ENCODE results near the gene DOC2B.
"Not testable (repeated sequence)": the region's sequence is repeated elsewhere in the genome, so short reads cannot be mapped to it uniquely, and the experiment has no call there.

Gene DOC2B

DNA sequence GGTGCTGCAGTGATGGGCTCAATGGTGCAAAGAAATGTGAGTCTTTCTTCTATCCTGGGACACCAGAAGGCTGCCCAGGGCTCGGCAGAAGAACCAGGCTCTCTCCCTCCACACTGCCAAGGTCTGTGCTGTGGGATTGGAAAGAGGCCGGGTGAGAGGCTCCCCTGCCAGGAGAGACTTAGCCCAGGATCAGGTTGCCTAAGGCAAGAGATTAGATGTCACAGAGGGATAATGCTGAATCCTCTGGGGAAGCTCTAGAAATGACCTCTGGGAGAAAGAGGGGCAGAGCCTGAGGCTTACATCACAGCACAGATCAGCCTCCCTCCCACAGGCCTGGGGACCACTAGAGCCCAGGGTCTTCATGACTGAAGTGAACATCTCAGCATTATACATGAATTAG, 5.7 kb upstream of the DOC2B start:
- DNase-seq, result no peak

DNA sequence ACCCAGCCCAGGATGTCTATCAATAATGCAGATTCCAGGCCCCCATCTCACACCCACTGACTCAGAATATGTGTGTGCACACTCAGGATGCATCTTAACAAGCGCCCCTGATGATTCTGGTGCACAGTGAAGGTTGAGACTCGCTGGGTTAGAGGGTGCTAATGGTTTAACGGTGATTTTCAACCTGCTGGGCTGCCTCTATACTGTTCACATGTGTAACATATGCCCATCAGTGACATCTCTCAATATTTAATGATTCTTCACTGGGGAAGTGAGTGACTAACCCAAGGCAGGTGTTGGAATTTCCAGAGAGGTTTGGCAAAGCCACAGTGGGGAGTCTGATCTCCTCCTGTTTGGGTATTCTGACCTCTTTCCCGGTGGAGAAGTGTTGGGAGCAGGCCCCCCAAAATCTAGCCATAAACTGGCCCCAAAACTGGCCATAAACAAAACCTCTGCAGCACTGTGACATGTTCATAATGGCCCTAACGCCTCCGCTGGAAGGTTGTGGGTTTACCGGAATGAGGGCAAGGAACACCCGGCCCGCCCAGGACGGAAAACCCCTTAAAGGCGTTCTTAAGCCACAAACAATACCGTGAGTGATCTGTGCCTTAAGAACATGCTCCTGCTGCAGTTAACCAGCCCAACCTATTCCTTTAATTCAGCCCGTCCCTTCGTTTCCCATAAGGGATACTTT, 4.1 kb upstream of the DOC2B start:
- no peak for DNase-seq

DNA sequence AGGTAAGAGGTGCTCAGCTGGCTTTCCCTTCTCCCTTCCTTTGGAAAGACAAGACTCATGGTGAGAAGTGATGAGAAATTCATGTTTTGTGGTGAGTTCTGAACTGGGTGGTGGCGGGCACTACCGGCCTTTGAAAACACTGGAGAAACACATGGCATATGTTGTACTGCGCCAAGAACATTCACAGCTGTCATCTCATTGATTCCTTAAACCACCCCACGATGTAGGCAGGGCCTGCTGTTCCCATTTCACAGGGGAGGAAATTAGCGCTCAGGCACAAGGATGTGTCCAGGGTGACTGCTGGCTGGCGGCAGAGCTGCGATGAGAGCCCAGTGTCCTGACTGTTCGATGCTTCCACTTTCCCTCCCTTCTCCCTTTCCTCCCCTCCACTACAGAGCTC, 1.6 kb upstream of the DOC2B start:
- DNase-seq, result no peak

DNA sequence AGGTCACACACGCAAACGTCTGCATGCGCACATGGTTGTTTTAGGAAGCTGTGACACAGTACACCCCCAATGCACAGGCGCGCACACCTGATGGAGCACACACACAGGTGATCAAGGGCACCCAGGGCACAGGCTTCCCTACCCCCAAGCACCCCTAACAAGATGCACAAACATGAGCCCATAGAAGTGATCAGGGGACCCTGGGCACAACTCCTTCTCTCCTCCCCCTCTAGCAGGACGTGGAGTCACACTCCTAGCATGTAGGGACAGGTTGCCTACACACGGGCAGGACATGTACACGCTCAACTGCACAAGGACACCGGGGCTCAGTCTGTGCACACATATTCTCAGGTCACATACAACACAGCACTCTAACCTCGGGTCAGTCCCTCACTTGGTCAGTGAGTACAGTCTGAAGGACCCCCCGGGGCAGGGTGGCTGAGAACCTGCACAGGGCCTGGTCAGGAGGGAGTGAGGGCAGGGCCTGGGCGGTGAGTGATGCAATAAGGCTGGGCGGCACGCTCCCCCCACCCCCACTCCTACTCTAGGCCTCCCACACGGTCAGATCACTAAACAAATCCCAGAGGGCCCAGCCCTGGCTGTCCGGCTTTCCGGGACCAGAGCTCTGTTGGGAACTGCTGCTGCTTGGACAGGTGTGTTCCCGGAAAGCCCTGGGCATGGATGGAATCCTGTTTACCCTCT, 751 bp upstream of the DOC2B start:
- DNase-seq, result no peak

DNA sequence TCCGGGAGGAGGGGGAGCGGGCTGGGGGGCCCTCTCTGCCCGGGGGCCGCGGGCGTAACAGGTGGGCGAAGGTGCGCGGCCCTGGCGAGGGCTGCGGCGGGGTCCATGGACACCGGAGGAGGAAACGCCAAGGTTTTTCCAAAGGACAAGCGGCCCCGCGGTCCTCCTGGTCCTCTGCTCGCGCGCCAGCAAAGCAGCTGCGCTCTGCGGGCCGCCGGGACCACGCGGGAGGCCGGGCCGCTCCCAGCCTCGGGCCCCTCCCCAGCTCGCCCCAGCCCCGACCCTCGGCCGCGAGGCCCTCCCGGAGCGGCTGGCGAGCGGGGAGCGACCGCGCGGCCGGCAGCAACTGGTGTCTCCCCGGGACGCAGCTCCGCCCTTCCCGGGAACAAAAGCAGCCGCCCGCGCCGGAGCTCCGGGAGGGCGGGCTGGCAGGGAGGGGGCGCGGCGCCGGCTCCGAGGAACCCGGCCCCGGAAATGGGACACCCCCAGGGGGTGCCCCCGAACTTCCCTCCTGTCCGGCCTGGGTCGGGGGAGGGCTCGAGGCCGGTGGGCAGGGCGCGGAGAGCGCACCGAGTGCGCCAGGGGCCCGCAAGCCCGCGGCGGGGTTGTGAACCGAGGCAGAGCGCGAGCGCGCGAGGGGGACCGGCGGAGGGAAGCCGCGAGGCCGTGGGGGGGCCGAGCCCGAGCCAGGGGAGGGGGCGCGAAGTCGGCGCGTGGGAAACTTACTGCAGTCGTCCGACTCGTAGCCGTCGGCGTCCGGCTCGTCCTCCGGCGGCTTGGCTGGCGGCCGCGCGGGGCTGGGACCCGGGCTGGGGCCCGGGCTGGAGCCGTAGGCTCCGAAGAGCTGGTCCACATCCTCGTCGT, 837 bp downstream of the DOC2B start:
- DNase-seq, result no peak

DNA sequence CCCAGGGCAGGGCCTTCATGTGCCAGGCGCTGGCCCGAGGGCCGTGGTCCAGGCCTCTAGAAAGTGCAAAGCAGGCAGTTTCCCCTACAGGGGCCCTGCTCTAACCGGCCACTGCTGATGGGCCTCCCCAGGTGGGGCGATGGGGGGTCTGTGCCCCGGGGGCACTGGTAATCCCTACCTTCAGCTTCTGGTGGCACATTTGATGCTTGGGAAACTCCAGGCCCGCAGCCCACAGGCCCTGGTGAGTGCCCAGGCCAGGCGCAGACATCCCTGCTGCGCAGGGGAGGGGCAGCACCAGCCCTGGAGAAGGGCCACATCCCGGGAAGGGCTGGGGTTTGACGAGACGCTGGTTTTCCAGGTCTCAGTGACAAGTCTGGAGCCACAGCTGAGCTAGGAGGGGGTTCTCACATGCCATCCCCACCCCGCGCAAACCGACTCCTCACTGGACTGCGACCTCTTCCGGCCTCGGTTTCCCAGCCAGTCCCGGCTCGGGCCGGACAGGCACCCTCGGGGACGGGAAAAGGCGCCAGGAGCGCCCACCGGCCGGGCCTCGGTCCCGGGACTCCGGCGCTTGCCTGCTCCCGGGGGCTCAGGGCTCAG, 1.6 kb downstream of the DOC2B start:
- no peak for DNase-seq

DNA sequence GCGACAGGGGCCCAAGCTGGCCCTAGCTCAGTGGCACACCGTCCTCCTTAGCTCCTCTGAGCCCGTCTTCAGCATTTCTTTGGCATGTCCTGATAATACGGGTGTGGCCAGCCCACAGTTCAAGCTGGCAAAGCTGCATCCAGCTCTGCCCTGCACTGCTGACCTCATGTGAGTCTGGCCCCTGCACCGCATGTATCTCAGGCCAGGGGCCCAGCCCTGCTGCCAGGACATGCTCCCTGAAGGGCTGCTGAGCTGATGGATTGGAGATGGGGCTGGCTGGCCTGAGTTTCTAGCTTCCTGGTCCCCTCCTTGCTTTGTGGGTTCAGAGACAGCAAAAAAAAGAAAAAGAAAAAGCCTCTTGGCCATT, 2.4 kb downstream of the DOC2B start:
- no peak for DNase-seq

DNA sequence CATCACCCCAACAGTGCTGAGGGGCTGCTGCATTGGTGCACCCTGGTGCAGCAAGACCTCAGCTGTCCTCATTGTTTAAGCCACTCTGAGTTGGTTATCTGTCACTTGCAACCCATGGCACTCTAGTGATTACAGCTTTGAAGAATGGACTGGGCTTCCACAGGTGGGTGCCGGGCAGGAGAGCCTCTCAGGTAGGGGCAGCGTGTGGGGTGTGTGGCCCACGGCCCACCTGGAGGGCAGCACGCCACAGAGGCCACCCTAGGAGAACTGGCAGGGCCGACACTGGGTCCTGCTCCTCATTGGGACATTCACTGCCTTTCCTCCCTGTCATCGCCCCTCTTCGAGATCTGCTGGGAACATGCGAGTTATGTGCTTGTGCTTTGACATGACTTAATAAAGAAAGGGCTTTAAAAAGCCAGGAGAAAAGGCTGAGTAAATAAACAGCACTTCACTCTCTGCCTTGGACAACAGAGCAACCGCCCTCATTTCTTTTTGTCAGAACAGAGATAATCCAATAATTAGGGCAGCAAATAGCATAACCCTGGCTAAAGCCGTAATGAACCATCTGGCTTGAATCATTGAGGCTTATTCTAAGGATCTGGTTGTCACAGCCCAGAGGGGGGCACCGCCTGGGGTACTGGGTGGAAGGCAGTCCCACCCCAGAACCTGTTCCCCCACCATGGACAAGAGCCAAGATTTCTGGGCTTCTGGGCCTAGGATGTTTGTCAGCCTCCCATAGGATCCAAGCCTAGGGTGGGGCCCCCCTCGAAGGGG, 3.0 kb downstream of the DOC2B start:
- no peak for DNase-seq

DNA sequence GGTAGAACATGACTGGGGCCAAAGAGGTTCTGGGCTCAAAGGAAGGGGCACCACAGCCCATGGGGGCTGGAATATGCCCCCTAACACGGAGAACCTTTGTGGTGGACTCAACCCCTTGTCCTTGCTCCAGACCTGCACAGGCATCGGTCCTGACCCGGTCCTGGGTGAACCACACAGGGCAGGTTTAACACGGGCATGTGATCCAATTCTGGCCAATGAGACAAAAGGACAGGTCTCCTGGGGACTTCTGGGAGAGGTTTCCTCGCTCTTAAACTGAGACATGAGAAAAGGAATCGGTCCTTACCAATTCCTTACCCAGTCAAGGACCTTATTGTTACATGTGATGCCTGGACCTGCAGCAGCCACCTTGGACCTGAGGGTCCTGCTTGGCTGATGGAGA, 3.7 kb downstream of the DOC2B start:
- no peak for DNase-seq

DNA sequence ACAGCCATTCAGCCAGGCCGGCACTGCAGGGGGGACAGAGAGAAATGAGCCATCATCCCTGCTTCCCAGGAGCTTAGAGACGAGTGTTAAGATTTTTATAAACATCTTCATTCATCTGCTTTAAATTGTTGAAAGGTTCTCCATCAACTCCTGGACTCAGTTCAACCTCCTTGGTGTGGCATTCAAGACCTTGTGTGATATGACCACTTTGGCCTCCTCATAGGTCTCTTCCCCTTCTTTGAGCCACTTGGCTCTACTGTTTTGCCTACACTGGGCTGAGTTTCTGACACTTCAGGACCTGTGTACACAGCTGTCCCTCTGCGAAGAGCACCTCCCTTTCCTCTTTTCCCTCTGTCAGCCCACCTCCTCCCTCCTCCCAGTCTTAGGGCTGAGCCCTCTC, 4.3 kb downstream of the DOC2B start:
- no peak for DNase-seq

DNA sequence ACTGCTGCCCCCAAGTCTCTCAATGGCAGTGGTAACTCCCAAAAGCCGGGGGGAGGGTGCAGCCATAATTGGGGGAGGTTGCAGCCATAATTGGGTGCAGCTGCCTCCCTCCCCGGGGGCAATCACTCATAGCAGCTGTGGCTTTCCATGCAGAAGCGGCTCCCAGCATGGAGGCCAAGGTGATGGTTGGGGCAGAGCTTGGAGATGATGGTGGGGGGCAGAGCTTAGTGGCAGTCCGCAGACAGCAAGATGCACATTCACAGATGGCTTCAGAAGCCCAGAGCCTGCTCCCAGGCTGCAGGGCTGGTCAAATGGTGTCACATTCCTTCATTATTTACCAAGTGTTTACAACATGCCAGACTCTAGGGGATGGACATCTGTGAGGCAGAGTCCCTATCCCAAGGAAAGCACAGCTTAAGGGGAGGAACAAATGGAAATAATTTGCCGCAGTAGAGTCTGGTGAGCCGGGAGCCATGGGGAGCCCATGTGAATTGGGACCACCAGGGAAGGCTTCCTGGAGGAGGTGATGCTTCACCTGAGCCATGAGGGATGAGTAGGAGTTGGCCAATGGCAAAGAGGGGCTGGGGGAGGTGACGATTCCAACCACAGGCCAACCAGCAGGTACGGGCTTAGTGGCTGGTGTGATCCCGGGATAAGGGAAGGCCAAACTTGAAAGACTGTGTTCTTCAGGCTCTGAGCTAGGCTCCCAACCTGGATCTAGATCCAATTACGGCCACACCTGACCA, 8.1 kb downstream of the DOC2B start:
- DNase-seq, result no peak

DNA sequence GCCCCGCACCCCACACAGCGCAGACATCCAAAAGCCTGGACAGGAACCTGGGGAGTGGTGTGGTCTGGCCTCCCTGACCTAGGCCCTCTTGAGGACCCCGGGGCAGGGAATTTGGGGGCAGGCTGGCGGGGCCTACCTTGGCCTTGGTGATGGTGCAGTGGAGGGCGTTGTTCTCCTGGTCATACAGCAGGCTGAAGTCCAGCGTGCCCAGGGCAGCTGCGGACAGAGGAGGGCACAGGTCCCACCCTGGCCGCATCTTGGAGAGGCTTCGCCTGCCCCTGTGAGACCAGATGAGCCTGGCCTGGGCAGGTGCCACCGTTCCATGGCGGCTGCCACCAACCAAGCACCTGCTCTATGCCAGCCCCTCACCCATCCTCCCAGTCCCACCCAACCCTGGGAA, 9.0 kb downstream of the DOC2B start:
- no peak for DNase-seq

DNA sequence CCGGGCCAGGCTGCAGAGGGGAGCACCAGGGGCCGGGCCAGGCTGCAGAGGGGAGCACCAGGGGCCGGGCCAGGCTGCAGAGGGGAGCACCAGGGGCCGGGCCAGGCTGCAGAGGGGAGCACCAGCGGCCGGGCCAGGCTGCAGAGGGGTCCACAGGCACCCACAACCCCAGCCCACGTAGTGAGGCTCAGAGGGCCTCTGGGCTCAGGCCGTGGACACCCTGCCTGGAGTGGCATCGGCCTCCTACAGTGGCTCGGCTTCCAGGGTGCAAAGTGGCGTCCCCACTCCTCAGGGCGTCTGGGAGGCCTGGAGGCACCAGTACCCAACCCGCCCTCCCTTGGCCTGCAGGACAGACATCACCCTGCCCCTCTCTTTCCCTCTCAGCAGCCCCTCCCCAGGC, 9.6 kb downstream of the DOC2B start:
- DNase-seq, result no peak

DNA sequence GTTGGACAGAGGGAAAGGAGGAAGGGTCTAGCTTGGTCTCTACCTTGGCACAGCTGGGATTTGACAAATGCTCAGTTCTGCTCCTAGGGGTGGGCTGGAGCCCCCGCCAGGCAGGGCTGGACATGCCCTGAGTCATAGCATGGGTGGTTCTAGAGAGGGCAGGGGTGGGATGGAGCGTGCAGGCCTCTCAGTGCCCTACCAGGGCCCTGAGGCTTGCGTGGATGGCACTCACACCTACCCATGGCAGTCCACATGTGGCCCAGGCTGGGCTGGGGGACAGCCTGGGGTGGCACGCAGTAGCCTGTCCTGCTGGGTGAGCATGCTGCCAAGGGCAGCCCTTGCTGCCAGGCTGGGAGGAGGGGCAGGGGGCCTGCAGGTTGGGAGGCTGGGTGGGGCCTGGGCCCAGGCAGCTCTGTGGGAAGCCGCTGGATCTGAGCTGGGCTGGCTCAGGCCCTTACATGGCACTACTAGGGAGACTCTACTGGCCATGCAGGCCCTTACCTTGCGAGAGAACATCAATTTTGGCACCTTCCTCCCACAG, 11.2 kb downstream of the DOC2B start:
- no peak for DNase-seq

DNA sequence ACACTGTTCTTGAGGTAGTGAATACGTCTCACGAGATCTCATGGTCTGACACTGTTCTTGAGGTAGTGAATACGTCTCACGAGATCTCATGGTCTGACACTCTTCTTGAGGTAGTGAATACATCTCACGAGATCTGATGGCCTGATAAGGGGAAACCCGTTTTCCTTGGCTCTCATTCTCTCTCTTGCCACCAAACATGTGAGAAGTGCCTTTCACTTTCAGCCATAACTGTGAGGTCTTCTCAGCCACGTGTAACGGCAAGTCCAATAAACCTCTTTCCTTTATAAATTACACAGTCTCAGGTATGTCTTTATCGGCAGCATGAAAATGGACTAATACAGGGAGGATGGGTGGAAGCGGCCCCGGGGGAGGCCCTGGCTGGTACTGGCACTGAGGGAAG, 12.8 kb downstream of the DOC2B start:
- DNase-seq, result not testable (repeated sequence)

DNA sequence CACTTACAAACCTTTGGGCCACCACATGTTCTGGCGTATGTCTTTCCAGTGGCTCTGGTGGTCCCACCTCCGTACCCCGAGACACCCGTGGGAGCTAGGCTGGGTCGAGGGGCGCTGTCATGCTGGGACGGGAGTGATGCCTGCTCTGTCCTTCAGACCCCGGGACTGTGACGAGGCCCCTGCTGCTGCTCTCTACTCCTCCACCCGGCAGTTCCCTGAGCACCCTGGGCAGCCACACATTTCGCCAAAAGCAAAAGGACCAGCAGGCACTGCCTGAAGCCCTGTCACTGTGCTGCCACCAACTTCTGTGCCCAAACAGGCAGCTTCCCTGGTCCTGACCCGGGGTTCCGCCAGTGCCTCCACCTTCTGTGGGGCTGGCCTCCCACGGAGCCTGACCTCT, 15.5 kb downstream of the DOC2B start:
- DNase-seq, result no peak

DNA sequence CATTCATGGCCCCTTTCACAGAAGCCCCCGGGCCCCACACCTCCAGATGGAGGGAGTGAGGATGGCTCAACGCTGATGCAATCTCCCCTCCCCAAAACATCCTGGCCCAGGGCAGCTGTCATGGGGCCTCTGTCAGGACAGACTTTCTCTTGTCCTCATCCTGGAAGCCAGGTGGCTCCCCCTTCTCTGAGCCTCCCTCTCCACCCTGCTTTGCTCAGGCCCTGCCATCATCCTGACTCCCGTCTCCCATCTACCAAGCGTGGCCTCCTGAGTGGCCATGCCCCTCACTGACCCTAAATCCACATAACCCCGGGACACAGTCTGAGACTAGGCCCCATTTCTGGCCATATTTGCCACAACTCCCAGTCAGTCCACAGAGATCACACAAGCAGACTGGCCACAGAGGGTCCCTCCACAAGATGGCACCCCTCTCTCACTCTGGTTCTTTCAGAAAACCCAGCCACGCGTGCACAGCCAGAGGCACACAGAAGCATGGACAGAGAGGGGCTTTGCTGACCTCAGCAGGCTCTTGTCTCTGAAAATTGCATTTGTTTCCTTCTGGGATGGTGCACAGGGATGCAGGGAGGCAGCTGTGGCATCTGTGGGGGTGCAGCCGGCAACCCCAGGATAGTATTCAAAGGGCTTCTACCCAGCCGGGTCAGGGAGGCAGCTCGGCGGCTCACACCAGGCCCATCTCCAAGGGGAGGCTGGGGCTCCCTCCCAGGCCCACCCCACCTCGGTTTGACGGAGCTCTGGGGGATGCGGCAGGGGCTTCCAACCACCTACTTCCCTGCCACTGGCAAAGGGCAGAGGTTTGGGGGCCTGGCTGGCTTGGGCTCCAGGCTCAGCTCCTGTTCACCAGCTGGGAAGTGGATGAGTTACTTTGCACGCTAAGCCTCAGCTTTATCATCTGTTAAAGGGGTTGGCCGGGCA, 16.9 kb downstream of the DOC2B start:
- DNase-seq, result no peak

DNA sequence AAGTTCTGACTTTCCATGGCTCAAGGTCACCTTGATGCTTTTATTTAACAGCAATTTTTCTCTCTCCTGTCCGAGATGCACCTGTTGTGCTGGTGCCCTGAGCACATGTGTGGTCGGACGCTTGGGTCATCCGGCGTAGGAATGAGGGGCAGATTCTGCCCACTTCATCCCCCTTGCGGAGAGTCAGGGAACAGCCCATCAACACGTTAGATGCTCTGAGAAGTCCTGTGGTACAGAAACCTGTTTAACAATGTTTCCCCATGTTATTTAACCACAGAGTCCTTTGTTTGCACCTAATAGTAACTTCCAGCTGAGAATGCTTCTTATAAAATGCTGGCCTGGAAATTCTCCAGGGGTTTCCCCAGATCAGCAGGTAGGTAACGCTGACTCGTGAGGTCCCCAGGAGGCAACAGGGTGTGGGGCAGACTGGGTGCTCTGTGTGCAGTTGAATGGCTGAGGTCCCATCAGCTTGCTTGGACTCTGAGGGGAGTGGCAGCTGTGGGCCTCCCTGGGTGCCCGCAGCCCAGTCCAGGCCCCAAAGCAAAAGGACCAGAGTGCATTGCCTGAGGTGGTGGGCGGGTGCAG, 17.8 kb downstream of the DOC2B start:
- no peak for DNase-seq

DNA sequence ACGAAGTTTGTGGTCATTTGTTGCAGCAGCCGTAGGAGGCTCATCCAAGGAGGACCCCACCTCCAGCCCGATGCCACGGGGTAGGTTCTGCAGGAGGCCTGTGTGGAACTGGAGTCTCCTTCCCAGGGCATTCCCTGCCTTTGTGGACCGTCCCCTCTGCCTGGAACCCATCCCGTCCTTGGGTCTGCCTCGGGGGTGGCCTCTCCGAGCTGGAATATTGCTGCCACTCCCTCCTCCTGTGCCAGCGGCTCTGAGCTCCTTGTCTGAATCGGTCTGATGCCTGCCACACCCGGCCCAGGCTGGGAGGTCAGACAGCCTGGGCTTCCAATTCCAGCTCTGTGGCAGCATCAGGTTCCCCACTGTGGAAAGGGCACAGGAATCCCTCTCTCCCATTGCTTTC, 18.8 kb downstream of the DOC2B start:
- DNase-seq, result no peak

DNA sequence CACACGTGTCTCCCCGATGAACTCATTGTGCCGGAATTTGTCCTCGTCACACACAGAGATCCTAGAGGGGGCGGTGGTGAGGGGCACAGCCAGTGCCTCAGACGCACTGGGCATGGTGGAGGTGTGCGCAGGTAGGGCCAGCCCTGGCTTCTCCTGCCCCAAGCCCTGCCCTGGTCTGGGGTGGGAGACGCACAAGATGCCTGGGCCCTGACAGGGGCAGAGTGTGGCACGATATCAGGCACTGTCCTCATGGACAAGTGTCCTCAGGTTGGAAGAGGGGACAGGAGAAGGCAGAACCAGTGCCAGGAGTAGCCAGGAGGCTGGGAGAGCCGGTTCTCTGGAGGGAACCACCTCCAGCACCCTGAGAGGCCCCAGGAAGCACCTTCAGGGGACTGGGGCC, 20.0 kb downstream of the DOC2B start:
- no peak for DNase-seq
